Testis (tissue), 2 donors: ENCODE data around the gene LOC101059915.

Experiments
- DNase-seq: peaks from one replicate; pipeline ENCODE4 v3.0.0-alpha.2; 2019
- H3K27ac ChIP-seq, 2 donors: fragments of 200-600 bp; sonication (generic); one replicate each; pipeline ENCODE4 v1.5.1; 2019
- H3K27me3 ChIP-seq: fragments of 200-600 bp; sonication (generic); one replicate; pipeline ENCODE4 v1.5.1; 2019
- H3K36me3 ChIP-seq: fragments of 200-600 bp; sonication (generic); one replicate; pipeline ENCODE4 v1.5.1; 2017; ENCODE audit warnings: low read depth; ENCODE audit errors: missing control alignments
- H3K4me1 ChIP-seq: fragments of 200-600 bp; sonication (generic); one replicate; pipeline ENCODE4 v1.5.1; 2019
- H3K4me3 ChIP-seq, 2 donors: fragments of 200-600 bp; sonication (generic); one replicate each; pipeline ENCODE4 v1.5.1; 2017 to 2019
- H3K9me3 ChIP-seq: fragments of 200-600 bp; sonication (generic); one replicate; pipeline ENCODE4 v1.5.1; 2017
- POLR2A ChIP-seq: fragments of 450-650 bp; IDR thresholded peaks from one replicate; pipeline ENCODE4 v1.6.1; 2017; ENCODE audit warnings: antibody characterized with exemption, mild to moderate bottlenecking, moderate library complexity
- WGBS, 2 donors: methylation state at CpG; one replicate each; pipeline ENCODE4 v1.1.5; 2018; 5-methylcytosine and 5-hydroxymethylcytosine counted together
- intact Hi-C: fragments of 100-400 bp; cut with DNase I; formaldehyde crosslinking; loops from one replicate; pipeline ENCODE4 v1.15.1; 2023; ENCODE audit warnings: low total_unique reads
- TF ChIP-seq, protein P1 (sequence below), 3 experiments: fragments of 450-650 bp in 2 of 3; fragments of 200-600 bp in 1 of 3; sonication (generic) in 1 of 3; IDR thresholded peaks; one replicate each; pipeline ENCODE4 v1.5.1; 2016 to 2019; ENCODE audit warnings: antibody characterized with exemption in 3 of 3, mild to moderate bottlenecking in 2 of 3, moderate library complexity in 1 of 3

LOC101059915 gene

DNA sequence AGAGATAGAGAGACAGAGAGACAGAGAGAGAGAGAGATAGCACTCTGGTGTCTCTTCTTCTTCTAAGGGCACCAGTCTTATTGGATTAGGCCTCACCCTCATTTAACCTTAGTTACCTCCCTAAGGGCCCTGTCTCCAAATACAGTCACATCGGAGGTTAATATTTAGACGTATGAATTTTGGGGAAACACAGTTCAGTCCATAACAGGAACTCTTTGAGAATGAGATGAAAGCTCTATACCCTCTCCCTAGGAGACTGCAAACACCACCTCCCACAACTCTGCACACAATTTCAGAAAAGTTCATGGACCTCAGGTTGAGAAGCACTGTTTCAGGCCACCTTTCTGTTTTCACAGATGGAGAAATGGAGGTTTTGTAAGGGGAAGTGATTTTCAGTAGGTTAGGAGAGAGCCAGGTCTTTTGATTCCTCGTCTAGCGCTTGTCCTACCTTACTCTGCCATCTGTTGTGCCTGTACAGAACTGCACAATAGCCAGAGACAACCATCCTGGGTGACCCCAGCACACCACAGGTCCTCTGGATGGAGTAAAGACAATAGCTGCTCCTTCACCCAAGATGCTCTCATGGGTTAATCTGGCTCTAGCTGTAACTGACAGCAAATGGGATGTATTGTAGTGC is 16.9 kb upstream of the LOC101059915 start:
- Histone ChIP-seq H3K4me3 (no peak overlapping the region), H3K4me1 (no peaks in the 10 kb centered on the region), H3K36me3 (no peaks in the 10 kb centered on the region), H3K9me3 (no peaks in the 10 kb centered on the region), H3K27ac (no peak overlapping the region), H3K27me3 (no peaks in the 10 kb centered on the region)
- intact Hi-C loops = no loop called here
- 56 to 67% methylated on average over 2 to 4 of the region's 4 CpGs for WGBS, 2 donors
- TF ChIP-seq, protein P1, sequence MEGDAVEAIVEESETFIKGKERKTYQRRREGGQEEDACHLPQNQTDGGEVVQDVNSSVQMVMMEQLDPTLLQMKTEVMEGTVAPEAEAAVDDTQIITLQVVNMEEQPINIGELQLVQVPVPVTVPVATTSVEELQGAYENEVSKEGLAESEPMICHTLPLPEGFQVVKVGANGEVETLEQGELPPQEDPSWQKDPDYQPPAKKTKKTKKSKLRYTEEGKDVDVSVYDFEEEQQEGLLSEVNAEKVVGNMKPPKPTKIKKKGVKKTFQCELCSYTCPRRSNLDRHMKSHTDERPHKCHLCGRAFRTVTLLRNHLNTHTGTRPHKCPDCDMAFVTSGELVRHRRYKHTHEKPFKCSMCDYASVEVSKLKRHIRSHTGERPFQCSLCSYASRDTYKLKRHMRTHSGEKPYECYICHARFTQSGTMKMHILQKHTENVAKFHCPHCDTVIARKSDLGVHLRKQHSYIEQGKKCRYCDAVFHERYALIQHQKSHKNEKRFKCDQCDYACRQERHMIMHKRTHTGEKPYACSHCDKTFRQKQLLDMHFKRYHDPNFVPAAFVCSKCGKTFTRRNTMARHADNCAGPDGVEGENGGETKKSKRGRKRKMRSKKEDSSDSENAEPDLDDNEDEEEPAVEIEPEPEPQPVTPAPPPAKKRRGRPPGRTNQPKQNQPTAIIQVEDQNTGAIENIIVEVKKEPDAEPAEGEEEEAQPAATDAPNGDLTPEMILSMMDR (IDR thresholded peaks at IDR 0.05) = peak in 1 of 3 experiments; percentile 15
- no peak for TF ChIP-seq POLR2A
- peak; percentile 45 for DNase-seq

DNA sequence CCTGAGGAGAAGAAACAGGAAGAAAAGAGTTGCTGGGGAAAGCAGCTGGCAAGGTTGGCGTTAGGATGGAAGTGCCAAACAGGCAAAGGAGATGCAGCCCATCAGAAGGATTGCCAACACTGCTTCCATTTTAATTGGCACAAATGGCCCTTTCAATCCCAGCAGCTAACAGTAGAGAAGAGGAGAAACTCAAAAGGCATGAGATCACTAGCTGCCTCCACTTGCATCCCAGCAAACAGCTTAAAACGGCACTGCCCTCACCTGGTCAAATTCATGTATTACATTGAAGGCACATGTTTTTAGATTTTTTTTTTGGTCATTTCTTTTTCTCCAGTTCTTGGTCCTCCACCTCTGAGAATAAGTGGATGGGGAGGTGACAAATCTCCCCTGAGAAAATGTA is 14.9 kb upstream of the LOC101059915 start:
- H3K27ac ChIP-seq = no peak overlapping the region
- WGBS, 2 donors = 47 to 59% methylated on average over 2 of the region's 2 CpGs
- intact Hi-C loops = no loop called here
- H3K4me1 ChIP-seq = no peaks in the 10 kb centered on the region
- peak; percentile 59 for DNase-seq
- TF ChIP-seq, protein P1 (IDR thresholded peaks at IDR 0.05) = peak in 2 of 3 experiments; percentile 47 to 59
- no peak for TF ChIP-seq POLR2A
- no peaks in the 10 kb centered on the region for H3K27me3 ChIP-seq
- no peaks in the 10 kb centered on the region for H3K9me3 ChIP-seq
- no peak overlapping the region for H3K4me3 ChIP-seq
- no peaks in the 10 kb centered on the region for H3K36me3 ChIP-seq

DNA sequence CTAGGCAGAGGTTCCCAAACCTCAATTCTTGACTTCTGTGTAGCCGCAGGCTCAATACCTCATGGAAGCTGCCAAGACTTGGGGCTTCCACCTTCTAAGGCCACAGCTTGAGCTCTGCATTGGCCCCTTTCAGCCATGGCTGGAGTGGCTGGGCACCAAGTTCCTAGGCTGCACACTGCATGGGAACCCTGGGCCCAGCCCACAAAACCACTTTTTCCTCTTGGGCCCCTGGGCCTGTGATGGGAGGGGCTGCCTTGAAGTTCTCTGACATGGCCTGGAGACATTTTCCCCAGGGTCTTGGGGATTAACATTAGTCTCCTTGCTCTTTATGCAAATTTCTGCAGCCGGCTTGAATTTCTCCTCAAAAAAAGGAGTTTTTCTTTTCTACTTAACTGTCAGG is 14.0 kb upstream of the LOC101059915 start:
- Histone ChIP-seq H3K4me1 (no peaks in the 10 kb centered on the region), H3K9me3 (no peaks in the 10 kb centered on the region), H3K27ac (no peak overlapping the region), H3K36me3 (no peaks in the 10 kb centered on the region), H3K27me3 (no peaks in the 10 kb centered on the region), H3K4me3 (no peak overlapping the region)
- intact Hi-C loops = no loop called here
- DNase-seq = no peak
- WGBS, 2 donors = 76 to 100% methylated on average over 2 of the region's 2 CpGs
- TF ChIP-seq POLR2A = no peak
- TF ChIP-seq, protein P1 (IDR thresholded peaks at IDR 0.05) = no peak

DNA sequence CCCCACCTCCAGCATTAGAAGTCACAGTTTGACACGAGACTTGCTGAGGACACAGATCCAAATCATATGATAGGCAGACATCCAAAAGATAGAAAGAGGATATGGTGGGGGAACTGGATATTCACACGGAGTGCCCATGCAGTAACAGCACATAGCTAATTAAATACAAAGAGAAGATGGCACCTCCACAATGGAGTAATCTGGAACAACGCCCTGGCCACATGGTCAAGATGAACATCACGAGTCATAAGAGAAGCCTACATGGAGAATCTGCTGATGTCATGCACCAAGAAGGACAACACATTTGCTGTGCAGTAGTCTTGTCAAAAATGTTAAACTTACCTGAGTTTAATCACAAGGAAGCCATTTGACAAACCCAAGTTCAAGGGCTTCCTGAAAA is 10.1 kb upstream of the LOC101059915 start:
- TF ChIP-seq POLR2A = no peak
- intact Hi-C loops = no loop called here
- Histone ChIP-seq H3K36me3 (no peaks in the 10 kb centered on the region), H3K4me3 (no peak overlapping the region), H3K27me3 (no peaks in the 10 kb centered on the region), H3K4me1 (no peaks in the 10 kb centered on the region), H3K9me3 (no peaks in the 10 kb centered on the region), H3K27ac (no peak overlapping the region)
- 94% methylated on average over 4 of the region's 4 CpGs; no CpG with 5 or more reads in 1 of the 2 donors for WGBS, 2 donors
- no peak for DNase-seq

DNA sequence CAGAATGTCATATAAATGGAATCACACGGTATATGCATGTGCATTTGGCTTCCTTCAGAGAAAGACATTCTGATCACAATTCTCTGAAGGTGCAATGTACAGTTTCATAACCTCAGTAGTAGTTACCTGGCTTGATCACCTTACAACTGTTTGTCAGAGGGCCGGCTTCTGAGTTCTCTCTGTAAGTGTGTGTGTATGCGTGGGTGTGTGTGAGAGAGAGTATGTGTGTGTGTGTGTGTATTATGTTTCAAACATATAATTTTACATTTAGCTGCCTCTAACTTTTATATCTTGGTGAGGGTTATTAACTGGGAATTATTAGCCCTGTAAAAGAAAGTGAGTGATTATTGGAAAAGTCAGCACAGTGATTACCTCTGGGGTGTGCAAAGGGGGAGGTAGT is 8.0 kb upstream of the LOC101059915 start:
- no peaks in the 10 kb centered on the region for H3K4me1 ChIP-seq
- 77 to 91% methylated on average over 3 of the region's 3 CpGs for WGBS, 2 donors
- H3K27ac ChIP-seq = no peak overlapping the region
- H3K27me3 ChIP-seq = no peaks in the 10 kb centered on the region
- H3K4me3 ChIP-seq = no peak overlapping the region
- no peak for DNase-seq
- H3K9me3 ChIP-seq = no peaks in the 10 kb centered on the region
- TF ChIP-seq, protein P1 (IDR thresholded peaks at IDR 0.05) = no peak
- H3K36me3 ChIP-seq = no peaks in the 10 kb centered on the region
- intact Hi-C loops = no loop called here
